ENCODE results near the gene GABRQ.

- TF ChIP-seq, protein P1, sequence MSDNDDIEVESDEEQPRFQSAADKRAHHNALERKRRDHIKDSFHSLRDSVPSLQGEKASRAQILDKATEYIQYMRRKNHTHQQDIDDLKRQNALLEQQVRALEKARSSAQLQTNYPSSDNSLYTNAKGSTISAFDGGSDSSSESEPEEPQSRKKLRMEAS (IDR thresholded peaks at IDR 0.05), result no peak
- TF ChIP-seq RAD21 (IDR thresholded peaks at IDR 0.05; ENCODE audit: low read depth), result peak; percentile 58
- no peak for TF ChIP-seq EP300 (IDR thresholded peaks at IDR 0.05; ENCODE audit: borderline replicate concordance)
- TF ChIP-seq CEBPB (IDR thresholded peaks at IDR 0.05), result no peak
These were observed 5.1 kb upstream of the GABRQ start for GRCh38 chrX:152632445-152633097.

Data from Ishikawa (cell line).